GM19452 (cell line): Measurements from ENCODE around the gene FAM110D.

Experiments
- ATAC-seq: cut with Tn5 transposase; IDR thresholded peaks from one replicate; pipeline ENCODE4 v1.9.1; 2021; ENCODE audit not compliant: unreplicated experiment

FAM110D gene

GRCh38 chr1:26158908-26159742 lies at the start of gene FAM110D:
Gene FAM110D, plus strand, starts transcription at chr1:26159079. Its CDS starts 2,213 bp downstream, at chr1:26161292.
- ATAC-seq, result no peak

DNA sequence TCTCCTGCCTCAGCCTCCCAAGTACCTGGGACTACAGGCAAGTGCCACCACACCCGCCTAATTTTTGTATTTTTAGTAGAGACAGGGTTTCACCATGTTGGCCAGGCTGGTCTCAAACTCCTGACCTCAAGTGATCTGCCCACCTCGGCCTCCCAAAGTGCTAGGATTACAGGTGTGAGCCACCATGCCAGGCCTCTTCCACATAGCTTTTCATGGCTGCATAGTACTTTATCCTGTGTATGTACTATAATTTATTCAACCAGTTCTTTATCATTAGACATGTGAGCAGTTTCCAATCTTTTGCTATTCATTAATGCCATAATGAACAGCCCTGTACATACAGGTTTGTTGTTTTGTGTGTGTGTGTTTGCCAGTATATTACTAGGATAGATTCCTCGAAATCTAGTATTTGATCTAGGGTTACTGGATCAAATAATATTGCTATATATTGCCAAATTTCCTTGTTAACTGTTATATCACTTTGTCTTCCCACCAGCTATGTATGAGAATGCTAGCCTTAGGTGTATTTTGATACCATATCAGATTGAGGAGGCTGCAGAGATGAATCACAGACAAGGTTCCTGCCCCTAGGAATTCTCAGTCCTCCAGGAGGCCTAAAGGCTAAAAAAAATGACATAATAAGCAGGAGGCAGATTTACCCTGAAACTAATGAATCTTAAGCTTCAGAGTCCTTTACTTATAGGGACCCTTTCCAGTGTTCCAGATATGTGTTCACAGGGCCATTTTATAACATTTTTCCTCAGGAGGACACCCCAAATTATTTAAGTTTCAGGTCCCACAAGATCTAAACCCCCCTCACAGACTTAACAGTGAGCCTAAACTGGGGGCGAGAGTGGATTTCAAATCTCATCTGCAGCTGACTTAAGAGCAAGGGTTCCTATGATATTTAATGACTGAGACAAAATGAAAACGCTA lies 49.4 kb upstream of the FAM110D start:
- no peak for ATAC-seq

DNA sequence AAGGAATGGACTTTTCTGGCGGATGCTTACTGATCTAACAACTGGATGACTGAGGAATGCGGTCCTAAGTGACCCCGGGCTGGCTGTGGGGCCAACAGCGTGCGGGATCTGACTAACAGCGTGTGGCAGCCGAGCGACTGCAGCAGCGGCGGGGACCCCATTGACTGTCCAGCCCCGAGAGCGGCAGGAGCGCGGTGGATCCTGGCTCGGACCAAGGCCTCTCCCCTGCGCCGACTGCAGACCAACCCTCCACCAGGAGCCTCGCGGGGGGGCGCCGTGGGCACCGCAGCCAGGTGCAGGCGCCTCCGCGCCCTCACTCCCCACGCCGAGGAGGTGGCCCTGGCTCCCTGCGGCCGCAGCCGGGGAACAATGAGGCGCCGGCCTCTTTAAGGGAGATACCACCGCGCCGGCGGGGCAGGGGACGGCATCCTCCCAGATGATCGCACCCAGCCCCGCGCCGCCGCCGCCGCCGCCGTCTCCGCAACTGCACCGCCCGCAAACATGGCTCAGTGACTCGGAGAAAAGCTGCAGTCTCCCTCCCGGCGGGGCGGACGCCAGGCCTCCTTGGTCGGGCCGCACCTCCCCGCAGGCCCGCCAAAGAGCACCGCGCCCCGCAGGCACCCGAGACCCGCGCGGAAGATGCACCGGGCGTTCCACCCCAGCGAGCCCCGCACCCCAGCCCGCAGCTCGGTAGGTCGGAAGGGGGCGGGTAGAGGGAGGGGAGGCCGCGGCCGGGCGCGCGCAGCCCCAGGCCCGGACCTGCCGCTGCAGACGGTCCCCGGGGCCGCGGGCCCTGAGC lies 47.9 kb upstream of the FAM110D start:
- ATAC-seq, result peak; percentile 36

DNA sequence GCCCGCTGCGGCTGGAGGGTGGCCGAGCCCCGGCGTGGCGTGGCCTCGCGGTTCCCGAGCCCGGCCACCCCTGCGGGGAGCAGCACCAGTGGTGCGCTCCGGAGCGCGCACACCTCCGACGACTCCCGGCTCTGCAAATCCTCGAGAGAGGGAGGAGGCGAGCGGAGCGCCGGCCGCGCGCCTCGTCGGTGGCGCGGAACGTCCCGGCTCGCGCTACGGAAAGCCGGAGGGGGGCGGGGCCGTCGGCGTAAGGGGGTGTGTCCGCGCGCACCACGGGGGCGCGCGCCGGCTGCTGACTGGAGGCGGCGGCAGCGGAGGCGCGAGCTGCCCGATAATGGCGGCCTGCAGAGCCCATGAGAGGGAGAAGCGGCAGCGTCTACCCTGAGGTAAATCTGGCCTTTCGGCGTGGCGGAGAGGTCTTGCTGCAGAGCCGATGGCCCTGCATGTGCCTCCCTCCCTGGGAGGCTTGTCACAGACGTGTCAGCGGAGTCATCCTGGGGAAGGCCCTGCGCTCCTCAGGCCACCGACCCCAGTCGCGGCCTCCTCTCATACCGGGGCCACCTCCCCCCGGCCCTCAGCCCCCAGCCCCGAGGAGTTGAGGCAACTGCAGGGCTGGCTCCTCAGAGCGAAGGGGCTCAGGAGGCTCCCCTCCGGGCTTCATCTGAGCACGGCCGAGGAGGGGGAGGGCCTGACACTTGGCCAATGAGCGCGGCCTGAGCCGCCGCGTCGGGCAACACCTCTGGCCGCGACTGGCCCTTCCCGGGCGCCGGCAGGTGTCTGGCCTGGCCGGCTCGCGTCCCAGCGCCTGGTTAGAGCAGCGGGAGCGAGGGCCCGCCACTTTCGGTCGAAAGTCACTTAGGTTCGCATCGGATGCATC lies 47.1 kb upstream of the FAM110D start, which contains the start of gene PDIK1L:
Gene PDIK1L, plus strand, starts transcription at position 295 of the 877 bp plus-strand sequence. CDS start 2,485 bp downstream, outside the sequence.
- ATAC-seq, result peak; percentile 72

GRCh38 chr1:26112407-26112775 lies 46.5 kb upstream of the FAM110D start:
- peak; percentile 5 for ATAC-seq

DNA sequence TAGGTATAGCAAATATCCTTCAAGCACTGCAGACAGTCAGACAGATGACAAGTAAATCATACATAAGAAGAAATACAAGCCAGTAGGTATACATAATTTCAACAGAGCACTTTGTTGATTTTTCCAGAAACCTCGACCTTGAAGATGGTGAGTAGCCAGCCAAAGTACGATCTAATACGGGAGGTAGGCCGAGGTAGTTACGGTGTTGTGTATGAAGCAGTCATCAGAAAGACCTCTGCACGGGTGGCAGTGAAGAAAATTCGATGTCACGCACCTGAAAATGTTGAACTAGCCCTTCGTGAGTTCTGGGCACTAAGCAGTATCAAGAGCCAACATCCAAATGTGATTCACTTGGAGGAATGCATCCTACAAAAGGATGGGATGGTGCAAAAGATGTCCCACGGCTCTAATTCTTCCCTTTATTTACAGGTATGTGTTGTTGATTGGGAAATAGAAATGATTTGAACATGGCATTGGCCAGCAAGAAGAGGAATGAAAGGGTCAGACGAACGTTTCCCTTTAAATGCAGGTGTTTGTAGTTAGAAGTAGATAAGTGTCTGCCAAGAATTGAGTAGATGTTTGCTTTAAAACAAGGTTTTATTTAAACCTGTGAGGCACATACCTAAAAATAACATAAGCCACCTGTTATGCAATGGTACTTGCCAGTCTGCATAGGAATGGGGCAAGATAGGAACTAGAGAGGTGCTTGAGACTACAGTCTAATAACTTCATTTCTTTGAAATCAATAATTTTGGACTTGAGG lies 44.5 kb upstream of the FAM110D start:
- ATAC-seq, result no peak

DNA sequence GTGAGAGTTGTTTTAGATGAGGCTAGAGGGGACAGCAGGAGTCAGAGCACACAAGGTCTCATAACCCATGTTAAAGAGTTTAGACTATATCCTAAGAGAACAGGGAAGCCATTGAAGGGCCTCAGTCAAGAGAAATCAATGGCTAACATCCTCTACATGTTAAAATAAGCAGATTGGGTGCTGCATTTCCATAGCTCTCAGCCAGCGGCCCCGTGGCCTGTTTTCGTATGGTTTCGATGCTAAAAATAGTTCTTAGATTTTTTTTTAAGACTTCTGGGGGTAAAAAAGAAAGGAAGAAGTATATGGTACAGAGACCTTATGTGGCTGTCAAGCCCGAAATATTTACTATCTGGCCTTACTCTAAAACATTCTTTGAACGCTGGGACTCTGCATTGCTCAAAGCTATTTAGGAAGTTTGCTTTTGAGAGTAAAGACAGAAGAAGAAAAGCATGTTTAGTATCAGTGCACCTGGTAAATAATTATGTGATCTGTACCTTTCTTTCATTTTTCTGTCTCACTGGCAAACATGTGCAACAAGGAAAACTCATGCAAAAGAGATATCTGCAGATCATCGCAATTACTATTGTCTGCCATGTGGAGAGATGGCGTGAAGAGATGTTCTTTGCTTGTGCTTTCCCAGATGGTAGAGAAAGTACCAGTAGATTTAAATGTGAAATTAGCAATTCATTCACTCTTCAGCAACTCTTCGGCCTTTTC lies 38.8 kb upstream of the FAM110D start:
- no peak for ATAC-seq

GRCh38 chr1:26121854-26122773 lies 36.8 kb upstream of the FAM110D start:
- ATAC-seq, result no peak

DNA sequence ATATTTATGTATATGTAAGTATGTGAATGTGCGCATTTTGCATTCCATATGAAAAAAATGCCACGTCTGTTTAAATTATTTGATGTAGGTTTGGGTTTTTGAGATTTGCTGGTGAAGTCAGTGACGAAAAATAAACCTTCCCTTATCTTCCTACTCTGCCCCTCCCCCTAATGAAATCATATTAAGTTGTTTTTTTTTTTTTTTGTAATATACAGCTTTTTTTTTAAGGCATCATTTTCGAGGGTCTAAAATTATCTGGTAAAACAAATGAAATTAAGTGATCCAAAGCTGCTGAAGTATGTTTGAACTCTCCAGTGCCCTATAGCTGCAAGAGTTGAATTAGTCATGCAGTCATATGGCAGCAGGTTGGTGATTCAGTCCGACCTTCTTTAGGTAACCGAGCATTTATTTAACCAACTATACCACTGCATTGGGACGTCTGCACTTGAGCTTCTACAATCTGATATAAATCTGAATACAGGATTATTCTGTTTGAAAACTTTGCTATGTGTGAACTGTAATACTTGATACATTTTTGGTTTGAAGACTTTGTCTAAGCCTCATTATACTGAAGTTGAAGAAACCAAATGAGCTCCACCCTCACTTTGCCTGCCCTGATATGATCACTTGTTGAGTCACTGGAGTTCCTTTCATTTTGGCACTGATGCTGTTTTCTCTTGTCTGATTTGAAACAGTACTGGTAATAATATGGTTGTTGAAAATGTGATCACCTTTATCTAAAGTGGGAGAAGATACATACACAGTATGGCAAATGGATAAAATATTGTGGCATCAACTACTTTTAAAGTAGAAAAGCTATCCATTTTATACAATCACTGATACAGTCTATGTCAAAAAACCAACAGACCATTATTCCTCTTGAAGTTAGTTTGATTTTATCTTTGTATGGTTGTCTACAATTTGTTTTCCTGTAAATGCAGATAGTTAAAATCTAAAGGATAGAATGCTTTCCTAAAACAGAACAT lies 35.6 kb upstream of the FAM110D start:
- no peak for ATAC-seq

DNA sequence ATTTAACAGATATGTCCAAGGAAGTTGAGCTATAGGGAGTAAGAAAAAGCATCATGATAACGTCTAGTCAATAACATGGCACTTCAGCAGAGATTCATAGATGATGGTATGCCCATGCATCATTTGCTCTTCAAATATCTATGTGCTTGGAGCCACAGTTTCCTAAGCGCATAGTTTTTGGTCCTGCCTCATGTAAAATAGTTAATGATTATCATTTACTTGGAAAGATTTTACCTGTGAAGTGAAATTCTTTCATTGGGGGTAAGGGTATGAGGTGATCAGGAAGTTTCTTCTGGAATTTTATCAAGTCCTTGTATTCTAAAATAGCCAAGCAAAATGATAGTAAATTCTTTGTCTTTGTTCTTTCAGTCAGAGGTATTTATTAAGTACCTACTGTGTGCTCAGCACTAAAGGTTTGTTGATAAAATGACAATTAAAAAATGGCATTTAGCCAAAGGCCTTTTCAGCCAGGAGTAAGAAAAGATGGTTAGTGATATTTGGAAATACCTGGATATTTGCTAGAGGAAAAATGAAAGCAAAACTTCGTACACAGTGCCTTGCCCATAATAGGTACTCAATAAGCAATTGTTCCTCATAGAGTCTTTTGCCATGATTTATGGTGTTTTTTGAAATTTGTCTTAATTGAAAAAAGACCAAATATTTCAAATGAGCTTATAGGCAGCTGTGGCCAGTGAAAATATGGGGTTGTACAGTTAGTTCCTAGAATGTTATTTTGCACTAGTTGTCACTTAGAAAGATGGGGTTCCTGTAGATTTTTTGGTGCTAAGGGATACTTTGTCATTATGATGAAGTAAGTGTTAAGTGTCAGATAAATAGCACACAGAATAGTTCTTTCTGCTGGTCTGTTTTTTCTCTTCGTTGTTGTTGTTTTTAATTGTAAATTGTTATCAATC lies 34.2 kb upstream of the FAM110D start:
- ATAC-seq, result no peak

- ATAC-seq, result no peak
Measured at GRCh38 chr1:26125382-26125781, 33.5 kb upstream of the FAM110D start.

DNA sequence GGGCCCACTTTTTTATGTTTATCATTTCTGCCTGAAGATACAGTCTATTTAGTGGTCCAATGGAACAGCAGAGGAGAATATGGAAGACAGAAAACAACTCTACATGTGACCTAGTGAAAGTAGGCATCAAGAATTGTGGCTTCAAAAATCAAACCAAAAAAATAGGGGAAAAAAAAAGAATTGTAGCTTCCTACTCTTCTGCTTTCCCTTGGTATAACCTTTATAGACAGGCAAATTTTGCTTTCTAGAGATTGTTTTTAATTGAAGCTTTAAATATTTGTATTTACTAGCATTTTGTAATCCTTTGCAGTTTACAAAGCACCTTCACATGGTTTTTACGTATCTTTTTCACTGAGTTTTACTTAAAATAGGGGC lies 32.9 kb upstream of the FAM110D start:
- no peak for ATAC-seq

DNA sequence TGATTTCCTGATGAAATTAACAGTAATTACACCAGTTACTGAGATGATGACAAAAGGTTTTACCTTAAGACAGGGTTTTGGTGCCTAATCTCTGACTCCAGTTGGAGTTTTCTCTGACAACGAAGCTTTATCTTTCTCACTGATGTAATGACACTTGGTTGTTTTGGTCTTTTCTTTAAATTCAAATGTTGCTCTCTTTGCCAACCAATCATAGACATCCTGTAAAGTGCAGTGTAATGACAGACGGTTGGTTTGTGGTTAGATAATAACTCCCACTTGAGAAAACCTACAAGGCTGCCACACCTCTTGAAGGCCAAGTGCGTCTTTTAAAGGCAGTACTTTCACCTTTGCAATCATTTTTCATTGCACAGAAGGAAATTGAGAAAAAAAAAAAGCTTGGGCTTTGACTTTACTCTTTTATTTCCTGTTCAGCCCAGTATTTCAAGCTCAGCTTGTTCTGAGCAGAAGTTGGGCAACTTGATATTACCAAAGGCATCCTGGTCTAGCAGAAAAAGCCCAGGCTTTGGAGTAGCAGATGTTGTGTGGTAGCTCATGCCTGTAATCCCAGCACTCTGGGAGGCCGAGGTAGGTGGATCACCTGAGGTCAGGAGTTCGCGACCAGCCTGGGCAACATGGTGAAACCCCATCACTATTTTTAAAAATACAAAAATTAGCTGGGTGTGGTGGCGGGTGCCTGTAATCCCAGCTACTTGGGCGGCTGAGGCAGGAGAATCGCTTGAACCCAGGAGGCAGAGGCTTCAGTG lies 32.4 kb upstream of the FAM110D start:
- peak; percentile 81 for ATAC-seq
